Putamen (tissue), 1 donor: ENCODE measurements around the gene MORC3.

ENCODE experiments used
- DNase-seq: peaks from one replicate; pipeline ENCODE4 v3.0.0-alpha.2; 2016; ENCODE audit warnings: low spot score

Gene MORC3

DNA sequence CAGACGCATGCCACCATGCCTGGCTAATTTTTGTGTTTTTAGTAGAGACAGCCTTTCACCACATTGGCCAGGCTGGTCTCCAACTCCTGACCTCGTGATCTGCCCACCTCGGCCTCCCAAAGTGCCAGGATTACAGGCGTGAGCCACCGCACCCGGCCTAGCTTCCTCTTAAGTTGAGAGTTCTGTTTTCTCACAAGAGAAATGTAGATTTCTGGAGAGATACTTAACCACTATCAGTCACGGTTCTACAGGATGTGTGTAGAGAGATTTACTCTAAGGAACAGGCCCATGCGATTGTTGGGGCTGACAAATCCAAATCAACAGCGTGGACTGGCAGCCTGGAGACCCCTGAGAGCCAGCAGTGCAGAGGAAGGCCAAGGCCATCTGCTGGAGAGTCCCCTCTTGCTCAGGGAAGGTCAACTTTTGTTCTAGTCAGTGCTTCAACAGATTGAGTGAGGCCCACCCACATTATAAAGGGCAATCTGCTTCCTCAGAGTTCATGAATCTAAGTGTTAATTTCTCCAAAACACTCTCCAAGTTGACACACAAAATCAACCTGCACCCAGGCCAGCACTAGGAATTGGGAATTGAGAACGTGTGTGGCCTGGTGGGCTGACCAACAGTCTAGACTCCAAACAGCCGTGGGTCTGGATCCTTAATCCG is 103.9 kb downstream of the MORC3 start:
- DNase-seq, result no peak

DNA sequence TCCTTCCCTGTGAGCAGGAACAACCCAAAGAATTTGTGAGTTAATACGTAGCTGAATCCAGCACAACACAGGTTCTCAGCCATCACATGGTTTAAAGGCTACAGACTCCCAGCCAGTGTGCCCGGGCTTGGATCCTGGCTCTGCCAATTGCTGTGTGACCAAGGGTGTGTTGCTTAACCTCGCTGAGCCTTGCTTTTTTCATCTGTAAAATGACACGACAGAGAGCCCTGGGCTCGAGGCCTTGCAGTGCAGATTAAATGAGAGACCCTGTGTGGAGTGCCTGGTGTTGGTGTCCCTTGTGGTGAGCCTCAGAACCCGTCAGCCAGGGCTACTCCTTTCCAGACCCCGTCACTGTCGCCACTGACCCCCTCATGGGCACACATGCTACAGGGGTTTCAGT is 104.6 kb downstream of the MORC3 start:
- DNase-seq, result no peak

DNA sequence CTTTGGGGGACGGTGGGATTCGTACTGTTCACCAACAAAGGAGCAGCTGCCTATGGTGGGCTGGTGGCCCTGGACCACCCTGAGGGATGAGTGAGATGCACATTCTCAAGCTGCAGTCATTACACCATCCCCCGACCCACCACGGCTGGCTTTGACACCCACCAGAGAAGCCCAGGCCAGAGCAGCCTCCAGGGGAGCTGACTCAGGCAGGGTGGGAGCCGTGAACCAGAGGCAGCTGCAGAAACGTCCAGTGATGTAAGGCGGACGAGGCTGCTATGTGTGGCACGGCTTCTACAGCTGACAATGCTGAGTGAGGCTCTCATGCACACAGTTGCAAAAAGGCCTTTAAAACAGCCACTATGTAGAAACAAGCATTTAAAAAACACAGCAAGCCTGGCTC is 105.3 kb downstream of the MORC3 start:
- DNase-seq, result no peak
